Astrocyte (in vitro differentiated cells and primary cell): ENCODE data around the gene G3BP1.

Source experiments
- EZH2 ChIP-seq: IDR thresholded peaks from 2 replicates; pipeline ENCODE4 v1.6.1; 2012; ENCODE audit warnings: mild to moderate bottlenecking, low read length, inconsistent platforms; ENCODE audit not compliant: insufficient read depth
- TF ChIP-seq, protein P1 (sequence below): IDR thresholded peaks from 2 replicates; pipeline ENCODE4 v1.5.1; 2011; ENCODE audit warnings: low read depth, mild to moderate bottlenecking, inconsistent platforms, low read length, moderate library complexity; ENCODE audit not compliant: insufficient read depth

DNA sequence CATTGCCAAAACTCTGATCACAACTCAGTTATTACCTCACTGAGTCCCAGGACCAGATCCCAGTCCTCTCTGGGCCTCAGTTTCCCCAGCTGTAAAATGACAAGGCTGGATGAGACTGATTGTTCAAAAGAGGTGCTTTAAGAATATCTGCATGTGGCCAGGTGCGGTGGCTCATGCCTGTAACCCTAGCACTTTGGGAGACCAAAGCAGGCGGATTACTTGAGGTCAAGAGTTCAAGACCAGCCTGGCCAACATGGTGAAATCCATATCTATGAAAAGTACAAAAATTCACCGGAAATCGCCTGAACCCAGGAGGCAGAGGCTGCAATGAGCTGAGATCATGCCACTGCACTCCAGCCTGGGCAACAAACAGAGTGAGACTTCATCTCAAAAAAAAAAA, 21.6 kb upstream of the G3BP1 start:
- TF ChIP-seq, protein P1, sequence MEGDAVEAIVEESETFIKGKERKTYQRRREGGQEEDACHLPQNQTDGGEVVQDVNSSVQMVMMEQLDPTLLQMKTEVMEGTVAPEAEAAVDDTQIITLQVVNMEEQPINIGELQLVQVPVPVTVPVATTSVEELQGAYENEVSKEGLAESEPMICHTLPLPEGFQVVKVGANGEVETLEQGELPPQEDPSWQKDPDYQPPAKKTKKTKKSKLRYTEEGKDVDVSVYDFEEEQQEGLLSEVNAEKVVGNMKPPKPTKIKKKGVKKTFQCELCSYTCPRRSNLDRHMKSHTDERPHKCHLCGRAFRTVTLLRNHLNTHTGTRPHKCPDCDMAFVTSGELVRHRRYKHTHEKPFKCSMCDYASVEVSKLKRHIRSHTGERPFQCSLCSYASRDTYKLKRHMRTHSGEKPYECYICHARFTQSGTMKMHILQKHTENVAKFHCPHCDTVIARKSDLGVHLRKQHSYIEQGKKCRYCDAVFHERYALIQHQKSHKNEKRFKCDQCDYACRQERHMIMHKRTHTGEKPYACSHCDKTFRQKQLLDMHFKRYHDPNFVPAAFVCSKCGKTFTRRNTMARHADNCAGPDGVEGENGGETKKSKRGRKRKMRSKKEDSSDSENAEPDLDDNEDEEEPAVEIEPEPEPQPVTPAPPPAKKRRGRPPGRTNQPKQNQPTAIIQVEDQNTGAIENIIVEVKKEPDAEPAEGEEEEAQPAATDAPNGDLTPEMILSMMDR = no peak
- TF ChIP-seq EZH2 = no peak
